MM.1S (cell line): Measurements from ENCODE around the gene HNRNPR.
"Not testable (repeated sequence)": the region's sequence is repeated elsewhere in the genome, so short reads cannot be mapped to it uniquely, and the experiment has no call there.

Experiments
- DNase-seq: peaks from one replicate; pipeline ENCODE4 v3.0.0-alpha.2; 2015
- H2AFZ ChIP-seq: fragments of 300-600 bp; sonication (generic); 2 replicates; pipeline ENCODE4 v1.6.0; 2016; ENCODE audit warnings: antibody characterized with exemption, low read length
- H3F3A ChIP-seq: fragments of 300-600 bp; sonication (generic); 2 replicates; pipeline ENCODE4 v1.6.1; 2016; ENCODE audit warnings: mild to moderate bottlenecking, antibody characterized with exemption, low read length, moderate library complexity, mixed read lengths; ENCODE audit not compliant: insufficient read depth
- H3K27ac ChIP-seq: fragments of 300-600 bp; sonication (generic); 2 replicates; pipeline ENCODE4 v1.5.1; 2016; ENCODE audit warnings: mild to moderate bottlenecking, low read length
- H3K27me3 ChIP-seq: fragments of 300-600 bp; sonication (generic); replicated peaks from 2 replicates; pipeline ENCODE4 v1.6.0; 2016; ENCODE audit warnings: low read length; ENCODE audit not compliant: insufficient read depth
- H3K36me3 ChIP-seq: fragments of 300-600 bp; sonication (generic); replicated peaks from 2 replicates; pipeline ENCODE4 v1.6.1; 2016; ENCODE audit warnings: mild to moderate bottlenecking, low read length, mixed read lengths; ENCODE audit not compliant: insufficient read depth
- H3K4me1 ChIP-seq: fragments of 300-600 bp; sonication (generic); 2 replicates; pipeline ENCODE4 v1.6.1; 2016; ENCODE audit warnings: low read length, mixed read lengths
- H3K4me2 ChIP-seq: fragments of 300-600 bp; sonication (generic); 2 replicates; pipeline ENCODE4 v1.6.0; 2016; ENCODE audit warnings: low read depth, low read length
- H3K4me3 ChIP-seq: fragments of 300-600 bp; sonication (generic); 2 replicates; pipeline ENCODE4 v1.5.1; 2016; ENCODE audit warnings: low read length, mixed read lengths
- H3K79me2 ChIP-seq: fragments of 300-600 bp; sonication (generic); 2 replicates; pipeline ENCODE4 v1.6.1; 2016; ENCODE audit warnings: mixed run types, low read length, mixed read lengths
- H3K9ac ChIP-seq: fragments of 300-600 bp; sonication (generic); 2 replicates; pipeline ENCODE4 v1.6.1; 2016; ENCODE audit warnings: low read length, mixed read lengths
- H3K9me2 ChIP-seq: fragments of 300-600 bp; sonication (generic); replicated peaks from 2 replicates; pipeline ENCODE4 v1.6.1; 2016; ENCODE audit warnings: mild to moderate bottlenecking, low read length, mixed read lengths; ENCODE audit not compliant: insufficient read depth
- H3K9me3 ChIP-seq: fragments of 300-600 bp; sonication (generic); replicated peaks from 2 replicates; pipeline ENCODE4 v1.6.1; 2016; ENCODE audit warnings: mild to moderate bottlenecking, low read length, mixed read lengths; ENCODE audit not compliant: insufficient read depth
- H4K20me1 ChIP-seq: fragments of 300-600 bp; sonication (generic); 2 replicates; pipeline ENCODE4 v1.6.1; 2016; ENCODE audit warnings: mild to moderate bottlenecking, low read length, moderate library complexity, mixed read lengths; ENCODE audit not compliant: insufficient read depth
- EZH2 ChIP-seq: fragments of 300-600 bp; sonication (generic); optimal IDR thresholded peaks from 2 replicates; pipeline ENCODE3; 2017; ENCODE audit warnings: low read depth, mild to moderate bottlenecking, antibody characterized with exemption, low read length, mixed read lengths
- EZH2phosphoT487 ChIP-seq: fragments of 300-600 bp; sonication (generic); IDR thresholded peaks from 2 replicates; pipeline ENCODE4 v1.6.1; 2018; ENCODE audit warnings: antibody characterized with exemption, low read length
- TF ChIP-seq, protein P1 (sequence below): fragments of 300-600 bp; sonication (generic); IDR thresholded peaks from 2 replicates; pipeline ENCODE4 v1.5.1; 2016; ENCODE audit warnings: antibody characterized with exemption, low read length, mixed read lengths

HNRNPR gene

DNA sequence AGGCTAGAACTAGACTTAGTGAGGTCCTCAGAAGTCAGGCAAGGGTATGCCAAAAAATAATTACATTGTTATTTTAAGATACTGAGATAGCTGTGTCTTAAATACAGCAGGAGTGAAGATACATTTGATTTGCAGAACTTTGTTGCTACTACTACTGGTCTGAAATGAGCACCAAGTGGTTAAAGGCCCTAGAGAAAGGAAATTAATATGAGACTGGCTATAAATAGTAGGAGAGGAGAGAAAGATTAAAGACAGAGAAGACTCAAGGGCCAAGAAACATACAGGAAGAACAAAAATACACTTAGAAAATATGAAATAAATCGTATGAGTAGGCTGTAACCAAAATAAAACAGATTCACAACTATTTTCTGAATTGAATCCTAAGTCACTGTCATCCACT, 21.3 kb downstream of the HNRNPR start:
- Histone ChIP-seq H3K4me3 (no peak overlapping the region), H2AFZ (no peak overlapping the region), H3K4me1 (no peaks in the 10 kb centered on the region), H3K79me2 (peaks cover 70% of the 10 kb centered on the region), H3K36me3 (peaks cover 24% of the 10 kb centered on the region), H3K9me2 (no peaks in the 10 kb centered on the region), H4K20me1 (peaks cover 9% of the 10 kb centered on the region; the same call in 1 of the 2 replicates), H3K27me3 (no peaks in the 10 kb centered on the region), H3K27ac (no peak overlapping the region), H3K9me3 (no peaks in the 10 kb centered on the region), H3F3A (peaks cover 3% of the 10 kb centered on the region; the same call in 1 of the 2 replicates), H3K9ac (no peak overlapping the region), H3K4me2 (no peak overlapping the region)
- no peak for DNase-seq
- TF ChIP-seq, protein P1, sequence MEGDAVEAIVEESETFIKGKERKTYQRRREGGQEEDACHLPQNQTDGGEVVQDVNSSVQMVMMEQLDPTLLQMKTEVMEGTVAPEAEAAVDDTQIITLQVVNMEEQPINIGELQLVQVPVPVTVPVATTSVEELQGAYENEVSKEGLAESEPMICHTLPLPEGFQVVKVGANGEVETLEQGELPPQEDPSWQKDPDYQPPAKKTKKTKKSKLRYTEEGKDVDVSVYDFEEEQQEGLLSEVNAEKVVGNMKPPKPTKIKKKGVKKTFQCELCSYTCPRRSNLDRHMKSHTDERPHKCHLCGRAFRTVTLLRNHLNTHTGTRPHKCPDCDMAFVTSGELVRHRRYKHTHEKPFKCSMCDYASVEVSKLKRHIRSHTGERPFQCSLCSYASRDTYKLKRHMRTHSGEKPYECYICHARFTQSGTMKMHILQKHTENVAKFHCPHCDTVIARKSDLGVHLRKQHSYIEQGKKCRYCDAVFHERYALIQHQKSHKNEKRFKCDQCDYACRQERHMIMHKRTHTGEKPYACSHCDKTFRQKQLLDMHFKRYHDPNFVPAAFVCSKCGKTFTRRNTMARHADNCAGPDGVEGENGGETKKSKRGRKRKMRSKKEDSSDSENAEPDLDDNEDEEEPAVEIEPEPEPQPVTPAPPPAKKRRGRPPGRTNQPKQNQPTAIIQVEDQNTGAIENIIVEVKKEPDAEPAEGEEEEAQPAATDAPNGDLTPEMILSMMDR, result no peak
- TF ChIP-seq EZH2 (no peak), EZH2phosphoT487 (no peak)

DNA sequence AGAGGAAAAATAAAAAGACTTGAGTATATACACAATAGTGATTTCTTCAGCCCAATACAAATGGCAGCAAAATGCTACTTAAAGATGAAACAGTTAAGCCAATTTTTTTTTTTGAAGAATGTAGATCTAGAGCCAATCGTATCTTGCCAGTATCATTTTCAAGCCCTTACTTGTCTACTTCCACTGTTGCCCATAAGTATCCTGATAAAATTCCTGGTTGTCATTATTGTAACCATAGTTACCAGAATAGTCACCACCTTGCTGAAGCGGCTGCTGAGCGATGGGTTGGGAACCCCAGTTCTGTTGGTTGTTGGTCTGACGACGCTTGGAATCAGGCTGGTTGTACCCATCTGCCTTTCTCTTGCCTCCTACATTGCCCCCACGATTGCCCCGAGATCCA, 33.8 kb downstream of the HNRNPR start:
- H3K9me3 ChIP-seq, H3K4me2 ChIP-seq, H3K4me1 ChIP-seq, H3K4me3 ChIP-seq, H3K27ac ChIP-seq, DNase-seq, H3F3A ChIP-seq, H2AFZ ChIP-seq, H3K9ac ChIP-seq, H4K20me1 ChIP-seq, H3K27me3 ChIP-seq, H3K9me2 ChIP-seq: not testable (repeated sequence)
- peaks cover 39% of the 10 kb centered on the region for H3K79me2 ChIP-seq
- H3K36me3 ChIP-seq, result peaks cover 21% of the 10 kb centered on the region

DNA sequence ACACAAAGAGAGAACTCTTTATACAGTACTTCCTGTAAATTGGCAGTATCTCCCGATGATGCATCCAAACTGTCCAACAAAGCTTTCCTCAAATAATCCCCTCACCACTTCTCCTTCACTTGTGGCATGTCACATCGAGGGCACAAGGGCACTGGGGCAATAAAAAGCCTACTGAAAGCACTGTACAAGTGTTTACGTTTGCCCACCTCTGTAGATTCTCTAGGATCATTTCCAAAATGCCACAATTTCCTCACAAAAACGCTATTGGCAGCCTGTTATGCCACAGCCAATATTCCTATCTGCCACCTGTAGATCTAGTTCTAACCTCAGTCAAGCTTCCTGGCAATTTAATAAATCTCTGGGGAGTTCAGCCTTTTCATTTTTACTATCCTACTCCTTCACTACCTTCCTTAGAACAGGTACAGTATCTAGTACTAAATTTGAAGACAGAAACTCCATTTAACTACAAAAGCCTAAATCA, 39.9 kb downstream of the HNRNPR start:
- Histone ChIP-seq H3K4me1 (no peaks in the 10 kb centered on the region), H3K9ac (no peak overlapping the region), H3F3A (no peaks in the 10 kb centered on the region), H4K20me1 (no peaks in the 10 kb centered on the region; the same call in 1 of the 2 replicates), H3K79me2 (no peaks in the 10 kb centered on the region), H3K4me2 (no peak overlapping the region), H2AFZ (no peak overlapping the region), H3K27ac (no peak overlapping the region), H3K9me3 (no peaks in the 10 kb centered on the region), H3K27me3 (no peaks in the 10 kb centered on the region), H3K9me2 (no peaks in the 10 kb centered on the region), H3K4me3 (no peak overlapping the region), H3K36me3 (peaks cover 3% of the 10 kb centered on the region; the same call in 1 of the 2 replicates)
- no peak for TF ChIP-seq EZH2
- no peak for DNase-seq

DNA sequence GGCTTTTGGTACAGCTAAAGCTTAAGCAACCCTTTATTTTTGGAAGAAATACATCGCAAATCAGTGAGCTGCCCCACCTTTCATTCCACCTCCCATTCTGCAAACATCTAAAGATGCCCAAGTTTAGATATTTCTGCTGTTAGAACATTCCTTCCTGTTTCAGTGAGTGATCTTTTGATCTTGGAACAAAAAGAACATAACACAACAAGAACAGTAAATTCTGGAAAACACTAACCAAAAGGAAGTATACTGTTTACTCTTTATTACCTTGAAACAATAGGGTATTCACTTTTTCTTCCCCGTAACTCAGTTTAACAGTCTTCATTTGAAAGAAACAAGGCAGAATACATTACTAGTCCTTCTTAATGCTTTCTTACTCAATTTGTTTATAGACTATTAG, 40.6 kb downstream of the HNRNPR start:
- Histone ChIP-seq H3K4me2 (no peak overlapping the region), H3K27ac (no peak overlapping the region), H3K4me3 (no peak overlapping the region), H3K4me1 (no peaks in the 10 kb centered on the region), H3K36me3 (peaks cover 3% of the 10 kb centered on the region; the same call in 1 of the 2 replicates), H3K9me2 (no peaks in the 10 kb centered on the region), H3K9ac (no peak overlapping the region), H3F3A (no peaks in the 10 kb centered on the region), H3K27me3 (no peaks in the 10 kb centered on the region), H4K20me1 (no peaks in the 10 kb centered on the region), H3K79me2 (no peaks in the 10 kb centered on the region), H2AFZ (no peak overlapping the region), H3K9me3 (no peaks in the 10 kb centered on the region)
- DNase-seq, result no peak
- TF ChIP-seq EZH2phosphoT487, result no peak
- TF ChIP-seq EZH2, result no peak
- TF ChIP-seq, protein P1, result no peak
